HG03135 (cell line): ENCODE results near the gene GABBR2.
A peak's percentile ranks its signal among the peaks of the same experiment; 100 is the strongest.
"Not testable (repeated sequence)": the region's sequence is repeated elsewhere in the genome, so short reads cannot be mapped to it uniquely, and the experiment has no call there.

Experiments used
- ATAC-seq: cut with Tn5 transposase; IDR thresholded peaks from one replicate; pipeline ENCODE4 v1.9.1; 2021; ENCODE audit warnings: mild to moderate bottlenecking, moderate library complexity; ENCODE audit not compliant: unreplicated experiment

The GABBR2 gene

GRCh38 chr9:98275159-98275558 is 433.6 kb downstream of the GABBR2 start:
- no peak for ATAC-seq

- no peak for ATAC-seq
Observed at GRCh38 chr9:98272083-98272482, 436.7 kb downstream of the GABBR2 start.

GRCh38 chr9:98271479-98271878 is 437.3 kb downstream of the GABBR2 start:
- no peak for ATAC-seq

GRCh38 chr9:98270284-98270683 is 438.5 kb downstream of the GABBR2 start:
- not testable (repeated sequence) for ATAC-seq

GRCh38 chr9:98269652-98270051 is 439.1 kb downstream of the GABBR2 start:
- ATAC-seq = not testable (repeated sequence)

- not testable (repeated sequence) for ATAC-seq
Observed at GRCh38 chr9:98267556-98267955, 441.2 kb downstream of the GABBR2 start.

- no peak for ATAC-seq
Observed at GRCh38 chr9:98264516-98264915, 444.2 kb downstream of the GABBR2 start.

GRCh38 chr9:98263482-98264357 is 445.0 kb downstream of the GABBR2 start:
- peak; percentile 57 for ATAC-seq

GRCh38 chr9:98263080-98263479 is 445.7 kb downstream of the GABBR2 start:
- ATAC-seq = no peak

GRCh38 chr9:98262056-98262455 is 446.7 kb downstream of the GABBR2 start:
- ATAC-seq = no peak

- ATAC-seq = no peak
Observed at GRCh38 chr9:98260635-98261034, 448.1 kb downstream of the GABBR2 start.

GRCh38 chr9:98259791-98260190 is 448.9 kb downstream of the GABBR2 start:
- ATAC-seq = no peak

GRCh38 chr9:98256756-98257155 is 452.0 kb downstream of the GABBR2 start:
- ATAC-seq = no peak

GRCh38 chr9:98255578-98256296 is 453.0 kb downstream of the GABBR2 start, which contains the start of gene TBC1D2:
TBC1D2 (minus strand) TSS chr9:98255649; CDS start chr9:98255541, 108 bp downstream.
- peak; percentile 85 for ATAC-seq

- ATAC-seq = no peak
Observed at GRCh38 chr9:98255061-98255577, 453.6 kb downstream of the GABBR2 start.

- no peak for ATAC-seq
Observed at GRCh38 chr9:98254228-98255060, 454.3 kb downstream of the GABBR2 start.

- no peak for ATAC-seq
Observed at GRCh38 chr9:98253565-98253964, 455.2 kb downstream of the GABBR2 start.

- no peak for ATAC-seq
Observed at GRCh38 chr9:98251551-98251950, 457.2 kb downstream of the GABBR2 start.

- ATAC-seq = no peak
Observed at GRCh38 chr9:98249771-98250170, 459.0 kb downstream of the GABBR2 start.

GRCh38 chr9:98248737-98249474 is 459.8 kb downstream of the GABBR2 start:
- ATAC-seq = no peak
